HUES64 (cell line): ENCODE data around the gene WIPF3.

Experiments
- H3K27ac ChIP-seq: 2 replicates; pipeline ENCODE4 v1.7.0; 2013; ENCODE audit warnings: low read depth, low read length, inconsistent platforms
- H3K27me3 ChIP-seq: 2 replicates; pipeline ENCODE4 v1.6.1; 2013; ENCODE audit warnings: mild to moderate bottlenecking, low read length; ENCODE audit not compliant: insufficient read depth
- H3K36me3 ChIP-seq: 2 replicates; pipeline ENCODE4 v1.6.1; 2013; ENCODE audit warnings: mild to moderate bottlenecking, low read length; ENCODE audit not compliant: insufficient read depth
- H3K4me1 ChIP-seq: 2 replicates; pipeline ENCODE4 v1.6.1; 2013; ENCODE audit warnings: mild to moderate bottlenecking, low read length, moderate library complexity; ENCODE audit not compliant: insufficient read depth
- H3K4me3 ChIP-seq: 2 replicates; pipeline ENCODE4 v1.5.1; 2013; ENCODE audit warnings: mild to moderate bottlenecking, low read length, moderate library complexity
- H3K9ac ChIP-seq: 2 replicates; pipeline ENCODE4 v1.6.1; 2013; ENCODE audit warnings: mild to moderate bottlenecking, low read depth, low read length
- H3K9me3 ChIP-seq: 2 replicates; pipeline ENCODE4 v1.6.1; 2013; ENCODE audit warnings: low read depth, low read length; ENCODE audit not compliant: insufficient read depth
- WGBS: fragments of 150-250, 120-280 bp; methylation state at CpG from one replicate; pipeline ENCODE4 v1.1.7; 2013; ENCODE audit warnings: missing lambda C conversion rate; 5-methylcytosine and 5-hydroxymethylcytosine counted together

Gene WIPF3

DNA sequence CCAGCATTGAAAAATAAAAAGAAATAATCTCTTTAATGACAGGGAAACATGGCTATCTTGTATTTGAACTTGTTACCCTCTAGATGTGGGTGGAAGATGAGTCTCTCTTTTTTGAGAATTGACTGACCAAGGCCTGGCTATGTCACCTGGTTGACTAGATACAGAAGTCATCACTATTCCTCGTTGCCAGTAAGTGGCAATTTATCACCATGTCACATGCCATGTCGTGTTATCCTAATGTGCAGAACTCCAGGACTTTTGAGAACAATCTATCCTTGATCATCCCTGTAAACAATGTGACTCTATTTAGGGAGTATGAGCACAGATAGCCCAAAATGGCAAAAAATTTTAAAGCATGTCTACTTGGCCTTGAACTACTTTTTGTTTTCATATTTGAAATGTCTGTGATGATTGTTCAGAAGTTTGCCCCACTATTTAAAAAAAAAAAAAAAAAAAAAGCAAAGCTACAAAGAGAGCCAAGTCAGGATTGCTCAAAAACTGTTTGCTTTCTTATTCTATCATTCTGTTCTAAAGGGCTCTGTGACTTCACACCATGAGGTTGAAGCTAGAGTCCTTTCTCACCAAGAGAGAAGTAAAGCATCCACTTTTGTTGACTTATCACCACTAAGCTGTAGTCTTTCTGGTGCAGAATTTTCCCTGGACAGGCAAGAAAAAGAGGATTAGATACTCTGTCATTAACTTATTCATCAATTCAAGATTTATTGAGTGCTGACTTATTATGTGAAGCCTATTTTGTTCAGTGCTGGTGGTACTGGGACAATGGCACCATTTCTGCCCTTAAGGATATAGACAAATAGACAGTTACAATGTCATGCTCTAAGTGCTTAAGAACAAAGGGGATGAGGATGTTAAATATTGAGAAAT lies 10.4 kb upstream of the WIPF3 start:
- 95% methylated on average over 2 of the region's 2 CpGs for WGBS
- peaks cover 25% of the 10 kb centered on the region for H3K4me1 ChIP-seq

DNA sequence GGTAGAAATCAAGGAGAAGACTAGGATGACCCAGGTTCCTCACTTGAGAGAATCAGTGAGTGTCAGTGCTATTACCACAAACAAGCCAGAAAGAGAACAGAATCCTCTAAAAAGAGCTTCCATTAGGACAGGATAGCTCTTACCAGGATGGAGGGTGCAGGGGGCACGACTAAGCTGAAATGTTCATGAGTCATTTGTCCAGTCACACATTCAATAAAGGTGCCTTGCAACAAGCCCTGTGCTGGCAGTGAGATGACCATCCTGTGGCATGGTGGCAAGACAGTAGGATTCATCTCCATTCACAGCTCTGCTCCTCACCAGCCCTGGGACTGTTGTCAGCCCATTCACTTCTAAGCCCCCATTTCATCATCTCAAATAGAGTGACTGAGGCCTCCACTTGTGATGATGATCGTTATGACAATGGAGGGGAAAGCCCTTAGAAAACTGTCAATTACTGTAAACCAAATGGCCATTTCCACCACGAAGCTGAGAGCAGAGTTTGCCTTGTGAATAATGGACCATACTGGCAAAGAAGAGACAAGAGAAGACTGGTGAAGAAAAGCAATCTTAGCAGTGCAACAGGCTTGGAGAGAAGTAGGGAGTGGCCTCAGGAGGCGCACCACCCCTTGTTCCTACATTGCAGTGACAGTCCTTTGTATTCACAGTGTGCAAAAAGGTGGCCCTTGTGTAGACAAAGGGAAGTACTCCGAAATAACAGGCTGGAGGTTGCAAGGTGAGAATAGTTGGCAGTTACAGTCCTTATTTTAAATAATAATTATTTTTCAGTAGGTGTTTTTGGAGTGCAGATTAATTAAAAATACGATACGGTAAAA lies 9.0 kb upstream of the WIPF3 start:
- Histone ChIP-seq H3K27me3 (peaks cover 2% of the 10 kb centered on the region), H3K27ac (no peak overlapping the region), H3K9me3 (no peaks in the 10 kb centered on the region), H3K4me1 (peaks cover 25% of the 10 kb centered on the region), H3K9ac (no peak overlapping the region), H3K36me3 (no peaks in the 10 kb centered on the region), H3K4me3 (no peak overlapping the region)
- WGBS, result 83% methylated on average over 7 of the region's 7 CpGs

More for the DNA sequence above, 10.4 kb upstream of the WIPF3 start:
- no peak overlapping the region for H3K27ac ChIP-seq
- no peak overlapping the region for H3K4me3 ChIP-seq
- no peaks in the 10 kb centered on the region for H3K36me3 ChIP-seq
- no peaks in the 10 kb centered on the region for H3K9me3 ChIP-seq
- no peak overlapping the region for H3K9ac ChIP-seq
- peaks cover 2% of the 10 kb centered on the region; the same call in 1 of the 2 replicates for H3K27me3 ChIP-seq

DNA sequence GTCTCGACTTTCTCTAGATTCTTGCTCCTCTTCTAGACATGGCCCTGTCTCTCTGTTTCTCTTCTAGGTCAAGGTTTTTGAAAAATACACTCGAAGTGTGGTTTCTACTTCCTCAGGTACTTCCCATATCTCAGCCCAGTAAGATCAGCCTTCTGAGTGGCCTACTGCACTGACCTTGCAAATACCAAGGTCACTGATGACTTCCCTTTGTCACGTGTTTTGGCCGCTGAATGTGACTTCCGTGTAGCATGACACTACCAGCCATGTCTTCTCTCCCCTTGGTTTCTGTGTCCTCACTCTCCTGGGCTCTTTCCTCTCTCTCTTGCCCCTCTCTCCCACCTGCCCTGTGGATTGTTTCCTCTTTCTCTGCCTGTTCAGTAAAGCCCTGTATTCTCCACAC lies 7.9 kb upstream of the WIPF3 start:
- no peak overlapping the region for H3K4me3 ChIP-seq
- H3K9me3 ChIP-seq, result no peaks in the 10 kb centered on the region
- peaks cover 2% of the 10 kb centered on the region for H3K27me3 ChIP-seq
- 90% methylated on average over 5 of the region's 5 CpGs for whole genome bisulfite sequencing
- no peak overlapping the region for H3K27ac ChIP-seq
- no peaks in the 10 kb centered on the region for H3K36me3 ChIP-seq
- H3K4me1 ChIP-seq, result peaks cover 16% of the 10 kb centered on the region
- H3K9ac ChIP-seq, result no peak overlapping the region

DNA sequence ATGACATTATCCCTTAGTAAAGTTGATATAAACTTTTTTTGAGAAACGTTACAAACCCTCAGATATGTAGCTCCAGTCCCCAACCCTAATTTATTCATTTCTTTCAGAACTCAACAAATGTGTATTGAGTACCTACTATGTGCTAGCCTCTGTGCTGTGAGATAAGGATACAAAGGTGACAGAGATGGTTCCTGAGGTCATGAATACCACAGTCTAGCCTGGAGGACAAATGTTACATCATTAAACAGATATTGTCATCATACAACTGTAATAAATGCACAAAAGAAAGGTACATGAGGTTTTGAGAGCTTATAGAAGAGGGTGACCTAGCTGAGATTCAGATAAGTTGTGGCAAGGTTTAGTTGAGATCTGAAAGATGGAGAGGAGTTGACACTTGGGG lies 4.4 kb upstream of the WIPF3 start:
- Histone ChIP-seq H3K9me3 (no peaks in the 10 kb centered on the region), H3K27me3 (peaks cover 24% of the 10 kb centered on the region), H3K4me3 (no peak overlapping the region), H3K9ac (no peak overlapping the region), H3K27ac (no peak overlapping the region), H3K4me1 (peaks cover 5% of the 10 kb centered on the region; the same call in 1 of the 2 replicates), H3K36me3 (no peaks in the 10 kb centered on the region)
- no CpG with 5 or more reads among the region's 1 CpG for WGBS

DNA sequence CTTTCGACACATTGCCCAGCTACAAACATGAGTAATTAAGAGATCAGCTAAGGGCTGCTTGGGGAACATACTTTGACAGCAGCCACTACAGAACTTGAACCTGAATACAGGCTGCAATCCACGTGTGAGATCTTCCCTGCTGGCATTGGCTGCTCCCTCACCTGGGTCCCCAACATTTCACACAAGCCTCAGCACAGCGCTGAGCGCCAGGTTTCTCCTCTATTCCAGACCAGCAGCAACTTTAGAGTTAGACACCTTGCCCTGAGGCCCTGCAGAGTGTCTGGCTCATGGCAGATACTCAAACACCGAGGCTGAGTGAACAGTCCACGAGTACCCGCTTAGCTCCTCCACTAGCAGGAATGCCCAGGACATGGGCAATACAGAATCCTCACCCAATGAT lies 1.3 kb upstream of the WIPF3 start:
- no peak overlapping the region for H3K4me3 ChIP-seq
- H3K27ac ChIP-seq, result no peak overlapping the region
- H3K36me3 ChIP-seq, result no peaks in the 10 kb centered on the region
- H3K27me3 ChIP-seq, result peaks cover 38% of the 10 kb centered on the region
- no peaks in the 10 kb centered on the region for H3K9me3 ChIP-seq
- WGBS, result 92% methylated on average over 7 of the region's 7 CpGs
- no peak overlapping the region for H3K9ac ChIP-seq
- peaks cover 9% of the 10 kb centered on the region; the same call in 1 of the 2 replicates for H3K4me1 ChIP-seq

DNA sequence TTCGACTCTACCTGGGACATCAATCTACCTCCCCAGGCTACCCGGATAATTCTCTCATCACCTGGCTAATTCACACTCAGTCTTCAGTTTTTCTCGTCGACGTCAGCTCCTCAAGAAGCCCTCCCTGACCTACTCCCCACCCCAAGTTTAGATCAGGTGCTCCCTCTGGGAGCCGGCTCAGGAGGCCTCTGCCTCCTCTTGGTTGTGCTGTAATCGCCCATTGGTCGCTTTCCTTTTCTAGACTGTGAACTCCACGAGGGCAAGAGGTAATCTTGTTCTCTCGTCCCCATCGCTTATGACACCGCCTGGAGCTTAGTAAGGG lies 461 bp upstream of the WIPF3 start:
- Histone ChIP-seq H3K4me3 (peak overlapping the region; percentile 69), H3K4me1 (peaks cover 9% of the 10 kb centered on the region; the same call in 1 of the 2 replicates), H3K9ac (no peak overlapping the region), H3K27ac (no peak overlapping the region), H3K27me3 (peaks cover 38% of the 10 kb centered on the region), H3K9me3 (no peaks in the 10 kb centered on the region), H3K36me3 (no peaks in the 10 kb centered on the region)
- 49% methylated on average over 12 of the region's 12 CpGs for WGBS

DNA sequence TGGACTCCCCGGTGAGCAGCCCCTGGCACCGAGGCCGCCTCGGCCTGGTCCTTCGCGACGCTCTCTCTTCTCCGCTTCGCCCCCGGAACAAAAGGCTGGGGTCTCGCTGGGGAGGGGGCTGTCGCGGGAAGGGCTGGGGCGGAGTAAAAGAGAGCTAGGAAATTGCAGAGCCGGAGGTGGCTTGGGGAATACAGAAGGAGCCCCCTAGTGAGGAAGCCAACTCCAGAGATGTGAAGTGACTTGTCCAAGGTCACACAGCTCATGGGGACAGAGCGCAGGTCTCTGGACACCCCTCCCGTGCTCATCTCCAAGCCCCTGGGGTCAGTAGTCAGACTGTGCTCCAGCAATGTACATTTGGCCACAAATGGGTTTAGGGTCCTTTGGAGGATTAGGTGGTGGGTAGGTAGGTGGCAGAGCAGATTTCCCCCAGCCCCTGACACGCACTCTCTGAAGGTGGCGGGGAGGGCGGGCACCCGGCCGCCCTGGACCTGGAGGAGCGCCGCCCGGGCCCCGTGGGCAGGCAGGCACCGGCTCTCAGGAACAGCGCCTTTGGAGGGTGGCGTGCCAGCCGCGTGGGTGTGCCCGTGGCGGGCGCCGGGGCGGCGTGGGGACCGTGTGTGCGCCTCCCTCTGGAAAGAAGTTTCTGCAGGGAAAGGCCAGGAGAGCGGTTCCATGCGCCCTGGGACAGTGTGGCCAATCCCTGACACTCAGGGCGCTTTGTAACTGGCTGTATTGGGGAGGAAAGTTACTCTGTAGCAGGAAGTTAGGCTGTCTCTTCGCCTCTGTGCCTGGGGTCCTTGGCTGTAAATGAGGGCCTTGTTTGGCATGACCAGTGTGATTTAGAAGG lies 910 bp downstream of the WIPF3 start:
- H3K27ac ChIP-seq, result no peak overlapping the region
- peak overlapping the region; percentile 51; the same call in 1 of the 2 replicates for H3K9ac ChIP-seq
- H3K36me3 ChIP-seq, result no peaks in the 10 kb centered on the region
- H3K4me1 ChIP-seq, result peaks cover 9% of the 10 kb centered on the region; the same call in 1 of the 2 replicates
- peaks cover 38% of the 10 kb centered on the region for H3K27me3 ChIP-seq
- H3K9me3 ChIP-seq, result no peaks in the 10 kb centered on the region
- WGBS, result 4% methylated on average over 43 of the region's 43 CpGs
- peak overlapping the region; percentile 69 for H3K4me3 ChIP-seq

DNA sequence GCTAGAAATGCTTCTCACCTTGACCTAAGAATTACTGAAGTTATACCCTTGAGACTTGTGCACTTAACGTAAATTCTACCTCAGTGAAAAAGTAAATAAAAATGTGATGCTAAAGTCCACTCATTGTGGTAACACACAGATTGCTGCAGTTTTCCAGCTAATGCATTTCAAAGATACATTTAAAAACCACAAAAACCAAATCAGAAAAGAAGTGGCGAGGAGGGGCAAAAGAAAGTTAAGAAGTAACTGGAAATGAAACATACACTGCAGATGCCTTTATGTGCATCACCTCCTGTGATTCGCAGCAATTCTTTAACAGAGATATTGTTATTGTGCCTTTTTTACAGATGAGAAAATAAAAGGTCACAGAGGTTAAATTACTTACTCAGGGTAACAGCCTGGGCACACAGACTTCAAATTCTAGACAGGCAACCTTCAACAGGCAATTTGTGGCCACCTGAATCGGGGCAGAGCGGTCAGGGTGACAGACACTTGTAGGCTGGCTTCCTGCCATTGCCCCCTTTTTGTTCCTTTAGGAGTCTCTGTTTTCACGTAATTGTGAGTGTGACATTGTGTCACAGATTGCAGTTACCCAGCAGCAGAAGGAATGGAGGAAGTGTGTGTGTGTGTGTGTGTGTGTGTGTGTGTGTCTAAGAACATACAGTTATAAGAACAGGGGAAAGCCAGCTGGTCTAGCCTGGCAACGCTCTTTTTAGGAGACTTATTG lies 1.9 kb downstream of the WIPF3 start:
- no peak overlapping the region for H3K9ac ChIP-seq
- H3K27ac ChIP-seq, result no peak overlapping the region
- no peaks in the 10 kb centered on the region for H3K36me3 ChIP-seq
- H3K9me3 ChIP-seq, result no peaks in the 10 kb centered on the region
- peak overlapping the region; percentile 69; the same call in 1 of the 2 replicates for H3K4me3 ChIP-seq
- 93% methylated on average over 7 of the region's 7 CpGs for WGBS
- peaks cover 38% of the 10 kb centered on the region for H3K27me3 ChIP-seq
- H3K4me1 ChIP-seq, result peaks cover 9% of the 10 kb centered on the region; the same call in 1 of the 2 replicates

DNA sequence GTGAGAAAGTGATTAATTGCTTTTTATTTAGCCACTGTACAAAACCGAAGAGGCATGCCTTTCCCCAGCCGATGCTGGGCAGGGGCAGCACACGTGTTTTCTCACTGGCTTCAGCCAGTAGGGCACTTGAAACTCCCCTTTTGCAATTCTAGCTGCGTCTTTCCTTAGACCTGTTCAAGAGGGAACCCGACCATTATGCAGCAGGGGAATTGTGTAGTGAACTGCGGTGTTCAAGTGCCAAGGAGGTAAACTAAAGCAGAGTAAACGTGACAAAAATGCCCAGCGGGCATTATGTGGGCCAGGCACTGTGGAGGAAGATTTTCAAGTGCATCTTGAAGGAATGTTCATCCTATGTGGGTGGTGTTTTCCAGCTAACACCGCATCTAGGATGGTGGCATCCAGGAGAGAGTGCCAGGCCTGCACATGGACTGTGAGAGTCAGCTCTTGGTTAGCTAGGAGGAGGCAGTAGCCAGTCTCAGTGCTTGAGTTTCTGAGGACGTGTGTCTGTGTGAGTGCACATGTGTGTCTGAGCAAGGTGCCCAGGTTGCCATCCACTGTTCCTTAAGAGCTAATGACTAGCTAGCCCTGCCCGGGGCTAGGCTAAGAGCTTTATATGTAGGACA lies 3.3 kb downstream of the WIPF3 start:
- 85% methylated on average over 11 of the region's 11 CpGs for WGBS
- Histone ChIP-seq H3K9me3 (no peaks in the 10 kb centered on the region), H3K36me3 (no peaks in the 10 kb centered on the region), H3K4me1 (peaks cover 9% of the 10 kb centered on the region; the same call in 1 of the 2 replicates), H3K27ac (no peak overlapping the region), H3K9ac (no peak overlapping the region), H3K27me3 (peaks cover 34% of the 10 kb centered on the region), H3K4me3 (no peak overlapping the region)

DNA sequence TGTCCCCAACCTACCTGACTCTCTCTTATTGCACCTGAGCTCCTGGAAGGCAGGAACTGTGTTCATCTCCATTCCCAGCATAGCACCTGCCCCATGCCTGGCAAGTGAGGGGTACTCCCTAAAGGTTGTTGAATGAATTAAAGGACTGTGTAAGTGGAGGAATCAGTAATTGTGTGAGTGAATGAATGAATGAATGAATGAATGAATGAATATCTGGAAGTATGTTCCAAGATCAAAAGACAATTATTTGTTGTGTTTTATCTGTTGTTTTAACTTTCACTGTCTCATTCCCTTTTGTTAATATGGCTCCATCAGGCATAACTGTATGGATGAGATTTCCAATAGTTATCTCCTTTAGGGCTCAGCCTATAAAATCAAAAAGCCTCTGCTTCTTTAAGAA lies 4.0 kb downstream of the WIPF3 start:
- Histone ChIP-seq H3K9ac (no peak overlapping the region), H3K36me3 (no peaks in the 10 kb centered on the region), H3K9me3 (no peaks in the 10 kb centered on the region), H3K4me1 (peaks cover 9% of the 10 kb centered on the region; the same call in 1 of the 2 replicates), H3K27ac (no peak overlapping the region), H3K4me3 (no peak overlapping the region), H3K27me3 (peaks cover 28% of the 10 kb centered on the region)
